ENCODE results near the gene GABBR1.
"Not testable (repeated sequence)": the region's sequence is repeated elsewhere in the genome, so short reads cannot be mapped to it uniquely, and the experiment has no call there.

The GABBR1 gene

GRCh38 chr6:29667158-29667557 is 34.2 kb upstream of the GABBR1 start:
- H3K4me1 Mint-ChIP-seq = no peaks in the 10 kb centered on the region
- H3K4me3 Mint-ChIP-seq = no peak overlapping the region
- H3K27me3 Mint-ChIP-seq (ENCODE audit: low read depth) = peaks cover 61% of the 10 kb centered on the region
- no peaks in the 10 kb centered on the region for H3K36me3 Mint-ChIP-seq (ENCODE audit: low read depth)
- no peak for TF ChIP-seq CTCF (IDR thresholded peaks at IDR 0.05; ENCODE audit: unreplicated experiment in 3 of 3)
- H3K27ac Mint-ChIP-seq = no peak overlapping the region
- H3K9me3 Mint-ChIP-seq = no peaks in the 10 kb centered on the region

- Mint-ChIP-seq H3K4me1 (no peaks in the 10 kb centered on the region), H3K36me3 (ENCODE audit: low read depth) (no peaks in the 10 kb centered on the region), H3K4me3 (no peak overlapping the region), H3K27me3 (ENCODE audit: low read depth) (peaks cover 61% of the 10 kb centered on the region), H3K9me3 (no peaks in the 10 kb centered on the region), H3K27ac (no peak overlapping the region)
- no peak for TF ChIP-seq CTCF (IDR thresholded peaks at IDR 0.05; ENCODE audit: unreplicated experiment in 3 of 3)
Measured at GRCh38 chr6:29666826-29667130, 33.8 kb upstream of the GABBR1 start.

- Mint-ChIP-seq H3K4me1 (no peaks in the 10 kb centered on the region), H3K4me3 (no peak overlapping the region), H3K27me3 (ENCODE audit: low read depth) (peaks cover 61% of the 10 kb centered on the region), H3K27ac (no peak overlapping the region), H3K36me3 (ENCODE audit: low read depth) (no peaks in the 10 kb centered on the region), H3K9me3 (no peaks in the 10 kb centered on the region)
- no peak for TF ChIP-seq CTCF (IDR thresholded peaks at IDR 0.05; ENCODE audit: unreplicated experiment in 3 of 3)
Measured at GRCh38 chr6:29665942-29666825, 33.2 kb upstream of the GABBR1 start.

- Mint-ChIP-seq H3K9me3 (no peaks in the 10 kb centered on the region), H3K27ac (no peak overlapping the region), H3K4me1 (no peaks in the 10 kb centered on the region), H3K36me3 (ENCODE audit: low read depth) (no peaks in the 10 kb centered on the region), H3K27me3 (ENCODE audit: low read depth) (peaks cover 53% of the 10 kb centered on the region), H3K4me3 (no peak overlapping the region)
- TF ChIP-seq CTCF (IDR thresholded peaks at IDR 0.05; ENCODE audit: unreplicated experiment in 3 of 3) = no peak
Measured at GRCh38 chr6:29663300-29664042, 30.5 kb upstream of the GABBR1 start.

GRCh38 chr6:29661502-29662141 is 28.6 kb upstream of the GABBR1 start:
- not testable (repeated sequence) for H3K9me3 Mint-ChIP-seq; H3K36me3 Mint-ChIP-seq (ENCODE audit: low read depth)
- H3K27me3 Mint-ChIP-seq (ENCODE audit: low read depth) = peaks cover 48% of the 10 kb centered on the region

GRCh38 chr6:29661071-29661470 is 28.1 kb upstream of the GABBR1 start:
- Mint-ChIP-seq H3K4me1 (peaks cover 5% of the 10 kb centered on the region), H3K27me3 (ENCODE audit: low read depth) (peaks cover 46% of the 10 kb centered on the region), H3K9me3 (no peaks in the 10 kb centered on the region), H3K4me3 (no peak overlapping the region), H3K27ac (no peak overlapping the region), H3K36me3 (ENCODE audit: low read depth) (no peaks in the 10 kb centered on the region)
- no peak for TF ChIP-seq CTCF (IDR thresholded peaks at IDR 0.05; ENCODE audit: unreplicated experiment in 3 of 3)

More at GRCh38 chr6:29661502-29662141, 28.6 kb upstream of the GABBR1 start:
- H3K4me3 Mint-ChIP-seq, H3K27ac Mint-ChIP-seq, H3K4me1 Mint-ChIP-seq: not testable (repeated sequence)

All from nephron (organoid).